NOMO-1 treated with dmso at 0.1 percent for 144 hours (cell line): ENCODE measurements around the gene PTCH2.

Experiments used
- DNase-seq: peaks from one replicate; lab custom pipeline; 2025; ENCODE audit not compliant: unreplicated experiment; lab: John Stamatoyannopoulos, UW

The PTCH2 gene

GRCh38 chr1:44780583-44781121 is 62.4 kb downstream of the PTCH2 start:
- DNase-seq: no peak

- no peak for DNase-seq
These were observed 64.1 kb downstream of the PTCH2 start for GRCh38 chr1:44778705-44779576.

DNA sequence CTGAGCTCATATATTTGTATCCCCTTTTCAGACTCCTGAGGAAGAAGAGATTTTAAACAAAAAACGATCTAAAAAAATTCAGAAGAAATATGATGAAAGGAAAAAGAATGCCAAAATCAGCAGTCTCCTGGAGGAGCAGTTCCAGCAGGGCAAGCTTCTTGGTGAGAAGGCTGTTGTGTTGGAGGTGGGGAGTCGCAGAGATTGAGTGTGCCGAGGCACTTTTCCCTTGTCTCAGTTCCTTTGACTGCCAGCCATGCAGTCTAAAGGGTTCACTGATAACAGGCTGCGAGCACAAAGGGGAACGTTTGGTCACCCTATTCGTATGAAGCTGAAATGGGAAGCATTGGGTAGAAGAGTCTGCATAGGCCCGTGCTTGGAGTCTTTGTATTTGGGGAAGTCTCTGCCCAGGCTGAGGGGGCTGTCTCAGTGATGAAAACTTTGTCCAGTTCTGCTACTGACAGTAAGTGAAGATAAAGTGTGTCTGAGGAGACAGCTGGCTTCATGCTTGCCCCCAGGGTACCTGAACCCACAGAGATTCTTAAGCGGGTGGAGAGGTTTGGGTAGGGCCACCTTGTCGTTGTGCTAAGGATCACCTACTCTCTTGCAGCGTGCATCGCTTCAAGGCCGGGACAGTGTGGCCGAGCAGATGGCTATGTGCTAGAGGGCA is 65.0 kb downstream of the PTCH2 start:
- DNase-seq: no peak

GRCh38 chr1:44777547-44777946 is 65.5 kb downstream of the PTCH2 start:
- no peak for DNase-seq

GRCh38 chr1:44776730-44777068 is 66.4 kb downstream of the PTCH2 start:
- no peak for DNase-seq

DNA sequence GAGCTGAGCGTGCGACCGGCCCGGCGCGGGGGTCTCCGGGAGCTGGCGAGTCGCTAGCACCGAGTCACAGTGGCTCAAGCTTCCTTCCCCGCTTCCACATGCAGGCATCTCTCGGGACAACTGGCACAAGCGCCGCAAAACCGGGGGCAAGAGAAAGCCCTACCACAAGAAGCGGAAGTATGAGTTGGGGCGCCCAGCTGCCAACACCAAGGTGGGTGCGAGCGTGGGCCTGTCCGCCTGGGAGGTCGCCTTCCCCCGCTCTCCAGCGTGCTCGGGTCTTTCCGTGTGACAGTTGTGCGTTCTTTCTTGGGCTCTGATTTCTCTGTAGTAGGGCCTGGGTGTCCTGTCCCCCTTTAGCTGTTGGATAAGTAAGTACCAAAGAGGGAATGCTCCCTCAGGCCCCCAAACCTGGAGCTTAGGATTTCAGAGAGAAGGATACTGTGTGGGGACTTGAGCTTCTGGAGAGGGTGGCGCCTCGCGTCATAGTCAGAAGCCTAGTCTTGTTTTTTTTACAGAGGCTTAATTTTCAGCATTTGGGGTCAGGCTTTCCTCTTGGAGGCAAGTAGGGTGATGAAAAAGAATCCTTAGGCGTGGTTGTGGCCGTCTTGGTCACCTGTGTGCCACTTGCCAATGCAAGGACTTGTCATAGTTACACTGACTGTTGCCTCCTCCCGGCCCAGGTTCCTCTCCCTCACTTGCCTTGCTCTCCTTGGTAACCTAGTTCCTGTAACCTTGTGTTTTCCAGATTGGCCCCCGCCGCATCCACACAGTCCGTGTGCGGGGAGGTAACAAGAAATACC is 66.9 kb downstream of the PTCH2 start:
- peak; percentile 17 for DNase-seq

- peak; percentile 88 for DNase-seq
These were observed 67.7 kb downstream of the PTCH2 start, which contains the start of gene RPS8 for GRCh38 chr1:44775078-44775929. Gene RPS8, plus strand, starts transcription at chr1:44775540. Its CDS starts 57 bp downstream, at chr1:44775597.
